A549 (cell line): Measurements from ENCODE around the gene SHROOM4. TPM values are rescaled to one million over a fixed set of nuclear protein-coding genes. Genes with fewer than 3 reads are reported as not detected.
A peak's percentile ranks its signal among the peaks of the same experiment; 100 is the strongest.

Experiments
- ATAC-seq, 2 experiments: fragments of 200-7000 bp in 1 of 2; fragments of >200 bp in 1 of 2; cut with Nextera tagmentation in 1 of 2; cut with Tn5 transposase in 1 of 2; 3 replicates each; pipeline versions ENCODE4 v1.8.0 to v1.9.1; 2018 to 2020; ENCODE audit warnings: mild to moderate bottlenecking in 1 of 2, moderate library complexity in 1 of 2
- CTCF ChIA-PET: fragments of 300-600 bp; sonication (Branson Sonifier 250); formaldehyde crosslinking; extraction: SDS; loops from one replicate; lab custom pipeline; 2021; ENCODE audit warnings: antibody characterized with exemption, inconsistent platforms; lab: Yijun Ruan, JAX
- POLR2A ChIA-PET: fragments of 350-600 bp; formaldehyde crosslinking; extraction: SDS; loops from one replicate; lab custom pipeline; 2021; ENCODE audit warnings: antibody characterized with exemption, inconsistent platforms; lab: Yijun Ruan, JAX
- DNase-seq, 2 experiments: peaks; one replicate each; pipeline versions ENCODE4 v3.0.0 to v3.0.0-alpha.2; 2011 to 2016; ENCODE audit warnings: low read depth in 1 of 2, low spot score in 1 of 2
- FAIRE-seq: peaks from 2 replicates; lab custom pipeline; 2011; peaks lifted over from hg19 to GRCh38; lab: Jason Lieb, UNC
- H3K27ac ChIP-seq, 2 experiments: fragments of >200 bp; sonication (Bioruptor Twin); formaldehyde crosslinking; 3 replicates each; pipeline ENCODE4 v1.5.1; 2016 to 2017
- H3K4me1 ChIP-seq: fragments of >200 bp; sonication (Bioruptor Twin); formaldehyde crosslinking; 3 replicates; pipeline ENCODE4 v1.6.1; 2016
- H3K4me2 ChIP-seq: fragments of >200 bp; sonication (Bioruptor Twin); formaldehyde crosslinking; 3 replicates; pipeline ENCODE4 v1.6.1; 2016
- H3K4me3 ChIP-seq: fragments of >200 bp; sonication (Bioruptor Twin); formaldehyde crosslinking; 3 replicates; pipeline ENCODE4 v1.5.1; 2016
- H3K9me3 ChIP-seq: fragments of >200 bp; sonication (Bioruptor Twin); formaldehyde crosslinking; 3 replicates; pipeline ENCODE4 v1.6.1; 2016
- BHLHE40 ChIP-seq: IDR thresholded peaks from 2 replicates; pipeline ENCODE4 v1.6.1; 2012; ENCODE audit warnings: low read depth, low read length, inconsistent platforms
- CBX2 ChIP-seq: fragments of 200-600 bp; sonication (generic); IDR thresholded peaks from 2 replicates; pipeline ENCODE4 v1.6.1; 2016; ENCODE audit warnings: low read depth, mild to moderate bottlenecking, borderline replicate concordance
- CBX8 ChIP-seq: fragments of 200-600 bp; sonication (generic); IDR thresholded peaks from 2 replicates; pipeline ENCODE4 v1.6.1; 2016
- CEBPB ChIP-seq, 2 experiments: fragments of >200 bp in 1 of 2; sonication (Bioruptor Twin) in 1 of 2; formaldehyde crosslinking in 1 of 2; IDR thresholded peaks; 2 replicates each; pipeline ENCODE4 v1.6.1; 2012 to 2016
- E2F6 ChIP-seq: IDR thresholded peaks from 2 replicates; pipeline ENCODE4 v1.6.1; 2012; ENCODE audit warnings: low read depth, borderline replicate concordance
- EHF ChIP-seq: fragments of 250-450 bp; sonication (Bioruptor Pico); IDR thresholded peaks from 2 replicates; pipeline ENCODE4 v1.5.0; 2020; ENCODE audit warnings: mild to moderate bottlenecking
- EHMT2 ChIP-seq: fragments of 200-600 bp; sonication (generic); IDR thresholded peaks from 2 replicates; pipeline ENCODE4 v1.6.1; 2016; ENCODE audit warnings: antibody characterized with exemption, low read depth, mild to moderate bottlenecking, moderate library complexity
- ESRRA ChIP-seq: fragments of 150-350 bp; IDR thresholded peaks from 2 replicates; pipeline ENCODE4 v1.6.1; 2014; ENCODE audit warnings: mild to moderate bottlenecking, low read length, borderline replicate concordance
- FOSB ChIP-seq: fragments of 250-450 bp; sonication (Bioruptor Pico); IDR thresholded peaks from 2 replicates; pipeline ENCODE4 v1.5.0; 2020; ENCODE audit warnings: mild to moderate bottlenecking, moderate library complexity
- FOSL2 ChIP-seq, 2 experiments: fragments of 450-650 bp in 1 of 2; fragments of >200 bp in 1 of 2; sonication (Bioruptor Twin) in 1 of 2; formaldehyde crosslinking; IDR thresholded peaks; 2 replicates each; pipeline versions ENCODE4 v1.5.0 to v1.6.1; 2016 to 2020; ENCODE audit warnings: mild to moderate bottlenecking in 1 of 2, moderate library complexity in 1 of 2
- FOXS1 ChIP-seq: fragments of 250-450 bp; sonication (Bioruptor Pico); IDR thresholded peaks from 2 replicates; pipeline ENCODE4 v1.5.0; 2020; ENCODE audit warnings: mild to moderate bottlenecking, moderate library complexity
- HDAC2 ChIP-seq: fragments of 200-600 bp; sonication (generic); IDR thresholded peaks from 2 replicates; pipeline ENCODE4 v1.6.1; 2016
- HEYL ChIP-seq: fragments of 250-450 bp; sonication (Bioruptor Pico); IDR thresholded peaks from 2 replicates; pipeline ENCODE4 v1.8.0; 2021; ENCODE audit warnings: mild to moderate bottlenecking, moderate library complexity
- HOXB13 ChIP-seq: fragments of 250-450 bp; sonication (Bioruptor Pico); IDR thresholded peaks from 2 replicates; pipeline ENCODE4 v1.5.0; 2020; ENCODE audit warnings: low read depth, mild to moderate bottlenecking, moderate library complexity
- JUN ChIP-seq, 2 experiments: fragments of >200 bp; sonication (Bioruptor Twin); formaldehyde crosslinking; IDR thresholded peaks; 2 replicates in 1 of 2; 3 replicates in 1 of 2; pipeline ENCODE4 v1.6.1; 2016 to 2017
- JUNB ChIP-seq: fragments of >200 bp; sonication (Bioruptor Twin); formaldehyde crosslinking; IDR thresholded peaks from 2 replicates; pipeline ENCODE4 v1.6.1; 2016
- KDM5A ChIP-seq: fragments of 200-600 bp; sonication (generic); IDR thresholded peaks from 2 replicates; pipeline ENCODE4 v1.6.1; 2016; ENCODE audit warnings: antibody characterized with exemption, mild to moderate bottlenecking
- MYC ChIP-seq: IDR thresholded peaks from 2 replicates; pipeline ENCODE4 v1.6.1; 2012; ENCODE audit warnings: mild to moderate bottlenecking, inconsistent platforms, low read length, improper control_type of control experiment, borderline replicate concordance
- NPAS2 ChIP-seq: fragments of 250-450 bp; sonication (Bioruptor Pico); IDR thresholded peaks from 2 replicates; pipeline ENCODE4 v1.8.0; 2022; ENCODE audit warnings: mild to moderate bottlenecking, moderate library complexity, borderline replicate concordance
- NR3C1 ChIP-seq: fragments of >200 bp; sonication (Bioruptor Twin); formaldehyde crosslinking; IDR thresholded peaks from 3 replicates; pipeline ENCODE4 v1.6.1; 2017
- PBX3 ChIP-seq: IDR thresholded peaks from 2 replicates; pipeline ENCODE4 v1.6.1; 2012
- POLR2AphosphoS2 ChIP-seq: conservative IDR thresholded peaks from 2 replicates; pipeline ENCODE4 v1.6.1; 2012; ENCODE audit warnings: low read length, improper control_type of control experiment, inconsistent platforms
- RCOR1 ChIP-seq: fragments of 150-350 bp; IDR thresholded peaks from 2 replicates; pipeline ENCODE4 v1.6.1; 2014; ENCODE audit warnings: antibody characterized with exemption, low read length, low read depth
- RFX5 ChIP-seq: fragments of 450-650 bp; IDR thresholded peaks from 2 replicates; pipeline ENCODE4 v1.7.1; 2014; ENCODE audit warnings: antibody characterized with exemption, mild to moderate bottlenecking, moderate library complexity
- RNF2 ChIP-seq: fragments of 200-600 bp; sonication (generic); IDR thresholded peaks from 2 replicates; pipeline ENCODE4 v1.6.1; 2016; ENCODE audit warnings: low read depth, mild to moderate bottlenecking, antibody characterized with exemption, moderate library complexity, borderline replicate concordance
- SMC3 ChIP-seq: fragments of >200 bp; sonication (Bioruptor Twin); formaldehyde crosslinking; IDR thresholded peaks from 3 replicates; pipeline ENCODE4 v1.6.1; 2018; ENCODE audit warnings: inconsistent platforms
- SREBF2 ChIP-seq: fragments of 450-650 bp; IDR thresholded peaks from 2 replicates; pipeline ENCODE4 v1.6.1; 2014; ENCODE audit warnings: mild to moderate bottlenecking, moderate library complexity
- ZC3H11A ChIP-seq: fragments of 450-650 bp; IDR thresholded peaks from 2 replicates; pipeline ENCODE4 v1.6.1; 2014; ENCODE audit warnings: antibody characterized with exemption, mild to moderate bottlenecking
- ZSCAN20 ChIP-seq: fragments of 250-450 bp; sonication (Bioruptor Pico); IDR thresholded peaks from 2 replicates; pipeline ENCODE4 v1.8.0; 2022; ENCODE audit warnings: mild to moderate bottlenecking, moderate library complexity
- WGBS: methylation state at CpG from one replicate; pipeline ENCODE4 v1.1.6; 2017; ENCODE audit errors: missing lambda C conversion rate; 5-methylcytosine and 5-hydroxymethylcytosine counted together
- polyA plus RNA-seq, 4 experiments: library from polyadenylated mRNA; depleted of rRNA in 3 of 4; stranded (reverse); fragments of >200 nt; fragmentation: RNase III in 1 of 4; extraction: RNeasy Plus Mini Kit Qiagen cat#74134 plus additional on column Dnase treatment in 1 of 4; gene quantifications; 2 replicates in 3 of 4; 3 replicates in 1 of 4; pipeline ENCODE4 v1.2.3, GENCODE V29; 2011 to 2017
- TF ChIP-seq, protein P1 (sequence below): fragments of >200 bp; sonication (Bioruptor Twin); formaldehyde crosslinking; IDR thresholded peaks from 2 replicates; pipeline ENCODE4 v1.6.1; 2016
- TF ChIP-seq, protein P2 (sequence below): fragments of 450-650 bp; IDR thresholded peaks from 2 replicates; pipeline ENCODE4 v1.6.1; 2014; ENCODE audit warnings: antibody characterized with exemption

The SHROOM4 gene
- polyA plus RNA-seq, 2 of the 4 experiments (the other 2 are of a cell fraction) = not detected

- CTCF ChIA-PET = no interaction called here
- DNase-seq = no peak
- WGBS = 28% methylated on average over 3 of the region's 3 CpGs
Observed at GRCh38 chrX:50765986-50766385, 48.0 kb downstream of the SHROOM4 start.

DNA sequence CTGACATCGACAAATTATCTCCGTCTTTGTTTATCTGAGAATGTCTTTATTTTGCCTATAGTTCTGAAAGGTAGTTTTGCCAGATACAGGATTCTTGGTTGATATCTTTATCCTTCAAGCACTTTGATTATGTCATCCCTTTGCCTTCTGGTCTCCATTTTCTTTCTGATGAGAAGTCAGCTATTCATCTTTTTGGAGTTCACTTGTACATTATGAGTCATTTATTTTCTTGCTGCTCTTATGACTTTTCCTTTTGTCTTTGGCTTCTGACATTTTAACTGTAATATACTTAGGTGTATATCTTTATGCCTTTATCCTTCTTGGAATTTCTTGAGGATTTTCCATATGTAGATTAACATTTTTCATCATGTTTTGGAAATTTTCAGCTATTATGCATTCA is 51.4 kb downstream of the SHROOM4 start:
- no peaks in the 10 kb centered on the region for H3K4me1 ChIP-seq
- TF ChIP-seq E2F6 (no peak), MYC (no peak), EHMT2 (no peak), SREBF2 (no peak), ZSCAN20 (CRISPR knock-in tag) (no peak), KDM5A (no peak), JUN (IDR thresholded peaks at IDR 0.05) (no peak), SMC3 (no peak), HOXB13 (CRISPR knock-in tag) (no peak), CBX2 (no peak), HEYL (no peak), FOSL2 (IDR thresholded peaks at IDR 0.05) (no peak), FOSL2 (CRISPR knock-in tag; IDR thresholded peaks at IDR 0.05) (no peak), CEBPB (IDR thresholded peaks at IDR 0.05) (no peak), RCOR1 (no peak), RNF2 (no peak), JUNB (no peak), POLR2AphosphoS2 (no peak), NPAS2 (no peak), EHF (no peak)
- ChIA-PET CTCF (no interaction called here), POLR2A (no interaction called here)
- WGBS = 76% methylated on average over 2 of the region's 2 CpGs
- H3K9me3 ChIP-seq = no peaks in the 10 kb centered on the region
- no peak overlapping the region for H3K27ac ChIP-seq
- H3K4me2 ChIP-seq = no peak overlapping the region
- FAIRE-seq = no peak
- DNase-seq = no peak
- no peak overlapping the region for H3K4me3 ChIP-seq
- no peak for ATAC-seq

More at GRCh38 chrX:50765986-50766385, 48.0 kb downstream of the SHROOM4 start:
- Histone ChIP-seq H3K4me2 (no peak overlapping the region), H3K4me1 (no peaks in the 10 kb centered on the region), H3K9me3 (no peaks in the 10 kb centered on the region), H3K27ac (no peak overlapping the region), H3K4me3 (no peak overlapping the region)
- FAIRE-seq = peak; percentile 61
- ATAC-seq = no peak
- POLR2A ChIA-PET = no interaction called here
- TF ChIP-seq, protein P1, sequence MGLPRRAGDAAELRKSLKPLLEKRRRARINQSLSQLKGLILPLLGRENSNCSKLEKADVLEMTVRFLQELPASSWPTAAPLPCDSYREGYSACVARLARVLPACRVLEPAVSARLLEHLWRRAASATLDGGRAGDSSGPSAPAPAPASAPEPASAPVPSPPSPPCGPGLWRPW = no peak
- TF ChIP-seq SREBF2 = no peak
- no peak for TF ChIP-seq HEYL
- no peak for TF ChIP-seq FOSB
- no peak for TF ChIP-seq FOSL2 (IDR thresholded peaks at IDR 0.05)
- no peak for TF ChIP-seq FOSL2 (CRISPR knock-in tag; IDR thresholded peaks at IDR 0.05)
- TF ChIP-seq, all 56 proteins: peak for 0

DNA sequence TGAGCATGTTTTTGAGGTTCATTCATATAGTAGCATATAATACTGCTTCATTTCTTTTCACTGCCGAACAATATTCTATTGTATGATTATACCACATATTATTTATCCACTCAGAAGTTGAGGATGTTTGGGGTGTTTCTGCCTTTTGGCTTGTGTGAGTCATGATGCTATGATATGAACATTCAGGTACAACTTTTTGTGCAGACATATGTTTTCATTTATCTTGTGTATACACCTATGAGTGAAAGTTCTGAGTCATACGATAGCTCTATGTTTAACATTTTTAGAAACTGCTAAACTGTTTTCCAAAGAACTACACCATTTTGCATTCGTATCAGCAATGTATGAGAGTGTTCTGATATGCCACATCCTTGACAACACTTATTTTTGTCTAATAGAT is 57.7 kb downstream of the SHROOM4 start:
- Histone ChIP-seq H3K4me1 (no peaks in the 10 kb centered on the region), H3K9me3 (no peaks in the 10 kb centered on the region), H3K4me3 (no peak overlapping the region), H3K4me2 (no peak overlapping the region), H3K27ac (no peak overlapping the region)
- TF ChIP-seq HDAC2 (no peak), HOXB13 (CRISPR knock-in tag) (no peak), JUN (IDR thresholded peaks at IDR 0.05) (no peak), RFX5 (no peak), NR3C1 (no peak), FOSB (no peak), CBX8 (no peak), CBX2 (no peak), PBX3 (no peak), HEYL (no peak), BHLHE40 (no peak), ZC3H11A (no peak), ESRRA (no peak), SREBF2 (no peak), E2F6 (no peak), SMC3 (no peak), FOXS1 (no peak)
- TF ChIP-seq, protein P2, sequence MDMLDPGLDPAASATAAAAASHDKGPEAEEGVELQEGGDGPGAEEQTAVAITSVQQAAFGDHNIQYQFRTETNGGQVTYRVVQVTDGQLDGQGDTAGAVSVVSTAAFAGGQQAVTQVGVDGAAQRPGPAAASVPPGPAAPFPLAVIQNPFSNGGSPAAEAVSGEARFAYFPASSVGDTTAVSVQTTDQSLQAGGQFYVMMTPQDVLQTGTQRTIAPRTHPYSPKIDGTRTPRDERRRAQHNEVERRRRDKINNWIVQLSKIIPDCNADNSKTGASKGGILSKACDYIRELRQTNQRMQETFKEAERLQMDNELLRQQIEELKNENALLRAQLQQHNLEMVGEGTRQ = no peak
- peak; percentile 90 for FAIRE-seq
- no peak for DNase-seq
- CTCF ChIA-PET = no interaction called here
- 36% methylated on average over 3 of the region's 3 CpGs for WGBS
- POLR2A ChIA-PET = no interaction called here
- no peak for ATAC-seq
